AG04449 (cell line): Measurements from ENCODE around the gene PTPRC.

ENCODE experiments used
- CTCF ChIA-PET: fragments of 350-600 bp; formaldehyde crosslinking; extraction: SDS; loops from one replicate; lab custom pipeline; 2021; ENCODE audit warnings: antibody characterized with exemption; lab: Yijun Ruan, JAX
- POLR2A ChIA-PET: fragments of 400-600, 350-600 bp; formaldehyde crosslinking; extraction: SDS; loops from one replicate; lab custom pipeline; 2020; ENCODE audit warnings: antibody characterized with exemption, inconsistent platforms; lab: Yijun Ruan, JAX
- DNase-seq: peaks from one replicate; pipeline ENCODE4 v3.0.0-alpha.2; 2010; ENCODE audit warnings: low read depth, low spot score
- H3K4me3 ChIP-seq: 2 replicates; pipeline ENCODE4 v1.5.1; 2011; ENCODE audit warnings: low read depth, mild to moderate bottlenecking, control low read depth, low read length
- TF ChIP-seq, protein P1 (sequence below): IDR thresholded peaks from one replicate; pipeline ENCODE4 v1.5.1; 2011; ENCODE audit warnings: mild to moderate bottlenecking, moderate library complexity, low read length, control low read depth, inconsistent platforms; ENCODE audit not compliant: insufficient read depth; ENCODE audit errors: missing control alignments

PTPRC gene

GRCh38 chr1:198723127-198723526 is 84.3 kb downstream of the PTPRC start:
- ChIA-PET CTCF (interaction anchor here (1.2 kb wide), 1 partner anchor 700 kb away, joined by 3 read pairs; no protein-coding TSS in a partner anchor), POLR2A (no interaction called here)
- no peak overlapping the region for H3K4me3 ChIP-seq
- TF ChIP-seq, protein P1, sequence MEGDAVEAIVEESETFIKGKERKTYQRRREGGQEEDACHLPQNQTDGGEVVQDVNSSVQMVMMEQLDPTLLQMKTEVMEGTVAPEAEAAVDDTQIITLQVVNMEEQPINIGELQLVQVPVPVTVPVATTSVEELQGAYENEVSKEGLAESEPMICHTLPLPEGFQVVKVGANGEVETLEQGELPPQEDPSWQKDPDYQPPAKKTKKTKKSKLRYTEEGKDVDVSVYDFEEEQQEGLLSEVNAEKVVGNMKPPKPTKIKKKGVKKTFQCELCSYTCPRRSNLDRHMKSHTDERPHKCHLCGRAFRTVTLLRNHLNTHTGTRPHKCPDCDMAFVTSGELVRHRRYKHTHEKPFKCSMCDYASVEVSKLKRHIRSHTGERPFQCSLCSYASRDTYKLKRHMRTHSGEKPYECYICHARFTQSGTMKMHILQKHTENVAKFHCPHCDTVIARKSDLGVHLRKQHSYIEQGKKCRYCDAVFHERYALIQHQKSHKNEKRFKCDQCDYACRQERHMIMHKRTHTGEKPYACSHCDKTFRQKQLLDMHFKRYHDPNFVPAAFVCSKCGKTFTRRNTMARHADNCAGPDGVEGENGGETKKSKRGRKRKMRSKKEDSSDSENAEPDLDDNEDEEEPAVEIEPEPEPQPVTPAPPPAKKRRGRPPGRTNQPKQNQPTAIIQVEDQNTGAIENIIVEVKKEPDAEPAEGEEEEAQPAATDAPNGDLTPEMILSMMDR, result no peak
- no peak for DNase-seq

- H3K4me3 ChIP-seq, result no peak overlapping the region
- ChIA-PET CTCF (interaction anchor here (1.0 kb wide), 1 partner anchor 24 kb away, joined by 3 read pairs; no protein-coding TSS in a partner anchor), POLR2A (no interaction called here)
- TF ChIP-seq, protein P1, result no peak
- no peak for DNase-seq
These were observed 86.2 kb downstream of the PTPRC start for GRCh38 chr1:198725090-198725489.

GRCh38 chr1:198726455-198726854 is 87.6 kb downstream of the PTPRC start:
- no peak for DNase-seq
- ChIA-PET POLR2A (no interaction called here), CTCF (no interaction called here)
- H3K4me3 ChIP-seq, result no peak overlapping the region
- TF ChIP-seq, protein P1, result no peak

GRCh38 chr1:198729195-198729863 is 90.5 kb downstream of the PTPRC start:
- TF ChIP-seq, protein P1, result no peak
- CTCF ChIA-PET, result no interaction called here
- POLR2A ChIA-PET, result no interaction called here
- H3K4me3 ChIP-seq, result no peak overlapping the region
- DNase-seq, result no peak

GRCh38 chr1:198730952-198731351 is 92.1 kb downstream of the PTPRC start:
- POLR2A ChIA-PET, result no interaction called here
- no peak for DNase-seq
- no peak overlapping the region for H3K4me3 ChIP-seq
- CTCF ChIA-PET, result interaction anchor here (1.0 kb wide), 1 partner anchor 32 kb away, joined by 3 read pairs; no protein-coding TSS in a partner anchor
- TF ChIP-seq, protein P1, result no peak

- ChIA-PET POLR2A (no interaction called here), CTCF (interaction anchor here (1.1 kb wide), 1 partner anchor 11 kb away, joined by 4 read pairs; no protein-coding TSS in a partner anchor)
- TF ChIP-seq, protein P1, result no peak
- DNase-seq, result no peak
- H3K4me3 ChIP-seq, result no peak overlapping the region
These were observed 95.6 kb downstream of the PTPRC start for GRCh38 chr1:198734323-198735008.
